HG03108 (cell line): ENCODE data around the gene GPM6B.

Experiments used
- ATAC-seq: cut with Tn5 transposase; IDR thresholded peaks from one replicate; pipeline ENCODE4 v1.9.1; 2021; ENCODE audit warnings: moderate library complexity; ENCODE audit not compliant: unreplicated experiment

GPM6B gene

GRCh38 chrX:13816643-13817627 lies at the start of gene GPM6B:
Gene GPM6B (minus strand): TSS chrX:13817093. CDS start chrX:13816904, 189 bp downstream.
- no peak for ATAC-seq

- ATAC-seq: no peak
These were observed 47.4 kb upstream of the GPM6B start for GRCh38 chrX:13864264-13864663.

GRCh38 chrX:13863324-13863723 lies 46.4 kb upstream of the GPM6B start:
- ATAC-seq: no peak

- ATAC-seq: no peak
These were observed 42.8 kb upstream of the GPM6B start for GRCh38 chrX:13859724-13860123.

- no peak for ATAC-seq
These were observed 40.9 kb upstream of the GPM6B start for GRCh38 chrX:13857804-13858203.

- ATAC-seq: no peak
These were observed 39.0 kb upstream of the GPM6B start for GRCh38 chrX:13855689-13856450.

- no peak for ATAC-seq
These were observed 37.1 kb upstream of the GPM6B start for GRCh38 chrX:13854003-13854402.

GRCh38 chrX:13852001-13852695 lies 35.3 kb upstream of the GPM6B start:
- no peak for ATAC-seq

- no peak for ATAC-seq
These were observed 29.0 kb upstream of the GPM6B start for GRCh38 chrX:13845721-13846378.

- no peak for ATAC-seq
These were observed 26.3 kb upstream of the GPM6B start for GRCh38 chrX:13843150-13843721.

- no peak for ATAC-seq
These were observed 23.2 kb upstream of the GPM6B start for GRCh38 chrX:13840121-13840520.

- ATAC-seq: no peak
These were observed 20.4 kb upstream of the GPM6B start for GRCh38 chrX:13837290-13837745.

- no peak for ATAC-seq
These were observed 19.7 kb upstream of the GPM6B start for GRCh38 chrX:13836575-13836974.

GRCh38 chrX:13835825-13836224 lies 18.9 kb upstream of the GPM6B start:
- ATAC-seq: no peak

- no peak for ATAC-seq
These were observed 17.5 kb upstream of the GPM6B start for GRCh38 chrX:13834355-13834754.

GRCh38 chrX:13829983-13830382 lies 13.1 kb upstream of the GPM6B start:
- no peak for ATAC-seq

GRCh38 chrX:13828392-13828791 lies 11.5 kb upstream of the GPM6B start:
- no peak for ATAC-seq

- no peak for ATAC-seq
These were observed 10.6 kb upstream of the GPM6B start for GRCh38 chrX:13827298-13828090.

GRCh38 chrX:13826770-13827169 lies 9.9 kb upstream of the GPM6B start:
- ATAC-seq: no peak
